ENCODE measurements around the gene CKS2. TPM values are rescaled to one million over a fixed set of nuclear protein-coding genes. Genes with fewer than 3 reads are reported as not detected.
"Not testable (repeated sequence)": the region's sequence is repeated elsewhere in the genome, so short reads cannot be mapped to it uniquely, and the experiment has no call there.

CKS2 gene
- total and polyA plus RNA-seq, 10 donors: 9.2 to 142 (median 20.3) TPM

DNA sequence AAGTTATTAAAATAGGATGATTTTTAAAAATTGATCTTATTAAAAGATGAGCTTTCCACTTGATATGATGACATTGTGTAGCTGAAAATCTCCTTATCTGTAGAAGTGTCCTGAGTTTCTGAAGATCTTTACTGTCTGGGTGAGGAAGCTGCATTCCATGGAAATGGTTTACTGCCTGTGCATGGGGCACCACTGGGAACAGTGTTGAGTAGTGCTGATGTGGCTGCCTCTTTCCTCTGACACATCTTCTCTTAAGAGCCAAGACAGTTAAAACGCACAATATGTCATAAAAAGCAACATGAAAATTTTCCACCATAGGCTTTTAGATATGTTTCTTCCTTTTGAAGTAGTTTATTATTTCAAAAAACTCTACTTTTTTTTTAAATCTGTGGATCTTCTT, 32.0 kb downstream of the CKS2 start:
- no peaks in the 10 kb centered on the region for H3K9me3 ChIP-seq
- TF ChIP-seq, protein P1, sequence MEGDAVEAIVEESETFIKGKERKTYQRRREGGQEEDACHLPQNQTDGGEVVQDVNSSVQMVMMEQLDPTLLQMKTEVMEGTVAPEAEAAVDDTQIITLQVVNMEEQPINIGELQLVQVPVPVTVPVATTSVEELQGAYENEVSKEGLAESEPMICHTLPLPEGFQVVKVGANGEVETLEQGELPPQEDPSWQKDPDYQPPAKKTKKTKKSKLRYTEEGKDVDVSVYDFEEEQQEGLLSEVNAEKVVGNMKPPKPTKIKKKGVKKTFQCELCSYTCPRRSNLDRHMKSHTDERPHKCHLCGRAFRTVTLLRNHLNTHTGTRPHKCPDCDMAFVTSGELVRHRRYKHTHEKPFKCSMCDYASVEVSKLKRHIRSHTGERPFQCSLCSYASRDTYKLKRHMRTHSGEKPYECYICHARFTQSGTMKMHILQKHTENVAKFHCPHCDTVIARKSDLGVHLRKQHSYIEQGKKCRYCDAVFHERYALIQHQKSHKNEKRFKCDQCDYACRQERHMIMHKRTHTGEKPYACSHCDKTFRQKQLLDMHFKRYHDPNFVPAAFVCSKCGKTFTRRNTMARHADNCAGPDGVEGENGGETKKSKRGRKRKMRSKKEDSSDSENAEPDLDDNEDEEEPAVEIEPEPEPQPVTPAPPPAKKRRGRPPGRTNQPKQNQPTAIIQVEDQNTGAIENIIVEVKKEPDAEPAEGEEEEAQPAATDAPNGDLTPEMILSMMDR (IDR thresholded peaks at IDR 0.05 in 8 of 11, conservative IDR thresholded peaks at IDR 0.05 in 3 of 11): no peak
- TF ChIP-seq POLR2AphosphoS5 (IDR thresholded peaks at IDR 0.05): no peak
- no peak for TF ChIP-seq POLR2A (IDR thresholded peaks at IDR 0.05)
- 96 to 100% (median 98%) methylated on average over 1 of the region's 1 CpG for WGBS, 5 donors
- intact Hi-C loops (cut with DNase I; ENCODE audit: low total_unique reads): no loop called here
- H3K4me1 ChIP-seq: no peaks in the 10 kb centered on the region
- H3K27ac ChIP-seq: no peak overlapping the region
- DNase-seq: no peak
- H3K4me3 ChIP-seq: no peak overlapping the region
- H3K36me3 ChIP-seq: peaks cover 2 to 100% (median 97%) of the 10 kb centered on the region in 6 donors
- no peaks in the 10 kb centered on the region for H3K27me3 ChIP-seq (replicated peaks in 1 of 7)

DNA sequence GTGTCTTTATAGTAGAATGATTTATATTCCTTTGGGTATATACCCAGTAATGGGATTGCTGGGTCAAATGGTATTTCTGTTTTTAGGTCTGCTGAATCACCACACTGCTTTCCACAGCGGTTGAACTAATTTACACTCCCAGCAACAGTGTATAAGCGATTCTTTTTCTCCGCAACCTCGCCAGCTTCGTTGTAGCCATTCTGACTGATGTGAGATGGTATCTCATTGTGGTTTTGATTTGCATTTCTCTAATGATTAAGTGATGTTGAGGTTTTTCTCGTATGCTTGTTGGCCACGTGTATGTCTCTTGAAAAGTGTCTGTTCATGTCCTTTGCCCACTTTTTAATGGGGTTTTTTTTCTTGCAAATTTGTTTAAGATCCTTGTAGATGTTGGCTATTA, 32.8 kb downstream of the CKS2 start:
- H3K9me3 ChIP-seq; DNase-seq; H3K27ac ChIP-seq; H3K27me3 ChIP-seq (replicated peaks in 1 of 7); H3K4me3 ChIP-seq; H3K4me1 ChIP-seq; intact Hi-C loops (cut with DNase I; ENCODE audit: low total_unique reads): not testable (repeated sequence)
- H3K36me3 ChIP-seq: peaks cover 2 to 100% (median 97%) of the 10 kb centered on the region in 6 donors
- 83 to 94% (median 86%) methylated on average over 7 of the region's 7 CpGs for WGBS, 5 donors

DNA sequence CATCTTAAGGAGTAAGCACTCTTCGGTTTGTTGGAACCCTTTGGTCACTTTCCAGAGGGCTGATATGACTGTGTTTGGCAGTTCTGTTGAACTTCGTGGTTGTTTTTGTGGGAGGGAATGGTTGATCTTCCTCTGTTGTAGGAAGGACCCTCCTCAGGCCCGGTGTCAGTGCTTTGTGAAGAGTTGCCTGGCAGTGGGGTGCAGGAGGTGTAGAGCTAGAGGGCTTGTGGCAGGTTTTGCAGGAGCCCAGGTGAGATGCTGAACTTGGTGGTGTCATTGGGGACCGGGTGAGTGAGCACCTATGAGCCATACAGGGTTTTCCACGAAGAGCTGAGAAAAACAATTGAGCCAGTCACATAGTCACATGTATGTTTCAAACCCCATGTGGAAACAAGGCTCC, 34.5 kb downstream of the CKS2 start:
- intact Hi-C loops (cut with DNase I; ENCODE audit: low total_unique reads): no loop called here
- peaks cover 0 to under 1% (median 0%) of the 10 kb centered on the region in 6 donors for H3K4me1 ChIP-seq
- H3K27ac ChIP-seq: no peak overlapping the region
- no peaks in the 10 kb centered on the region for H3K27me3 ChIP-seq (replicated peaks in 1 of 7)
- H3K9me3 ChIP-seq: no peaks in the 10 kb centered on the region
- no peak for TF ChIP-seq POLR2AphosphoS5 (IDR thresholded peaks at IDR 0.05)
- TF ChIP-seq, protein P1 (IDR thresholded peaks at IDR 0.05 in 8 of 11, conservative IDR thresholded peaks at IDR 0.05 in 3 of 11): no peak
- no peak for TF ChIP-seq POLR2A (IDR thresholded peaks at IDR 0.05)
- no peak for DNase-seq
- H3K36me3 ChIP-seq: peaks cover 0 to 100% (median 97%) of the 10 kb centered on the region in 6 donors
- 93 to 98% (median 96%) methylated on average over 5 of the region's 5 CpGs for WGBS, 5 donors
- H3K4me3 ChIP-seq: no peak overlapping the region

DNA sequence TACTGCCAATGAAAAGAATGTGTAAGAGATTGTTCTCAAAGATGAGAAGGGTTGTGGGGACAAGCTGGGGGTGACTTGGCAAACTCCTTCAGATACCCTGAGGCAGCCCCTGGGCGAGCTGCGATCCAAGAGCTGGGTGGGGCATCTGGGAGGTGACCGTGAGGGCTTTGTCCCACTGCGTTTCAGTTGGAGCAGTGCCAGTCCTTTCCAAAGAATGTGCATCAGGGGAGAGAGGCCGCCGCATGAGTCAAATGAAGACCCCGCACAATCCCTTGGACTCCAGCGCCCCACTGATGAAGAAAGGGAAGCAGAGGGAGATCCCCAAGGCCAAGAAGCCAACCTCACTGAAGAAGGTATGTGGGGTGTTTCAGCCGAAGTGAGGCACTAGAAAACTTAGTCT, 35.7 kb downstream of the CKS2 start:
- Histone ChIP-seq H3K4me3 (no peak overlapping the region), H3K27me3 (replicated peaks in 1 of 7) (no peaks in the 10 kb centered on the region), H3K9me3 (no peaks in the 10 kb centered on the region), H3K36me3 (peaks cover 0 to 100% (median 97%) of the 10 kb centered on the region in 6 donors), H3K4me1 (peaks cover under 1 to 13% (median 5%) of the 10 kb centered on the region in 6 donors), H3K27ac (no peak overlapping the region)
- DNase-seq: no peak
- TF ChIP-seq, protein P1 (IDR thresholded peaks at IDR 0.05 in 8 of 11, conservative IDR thresholded peaks at IDR 0.05 in 3 of 11): no peak
- TF ChIP-seq POLR2AphosphoS5 (IDR thresholded peaks at IDR 0.05) (no peak), POLR2A (IDR thresholded peaks at IDR 0.05) (no peak)
- intact Hi-C loops (cut with DNase I; ENCODE audit: low total_unique reads): no loop called here
- 92 to 98% (median 93%) methylated on average over 9 of the region's 9 CpGs for WGBS, 5 donors

DNA sequence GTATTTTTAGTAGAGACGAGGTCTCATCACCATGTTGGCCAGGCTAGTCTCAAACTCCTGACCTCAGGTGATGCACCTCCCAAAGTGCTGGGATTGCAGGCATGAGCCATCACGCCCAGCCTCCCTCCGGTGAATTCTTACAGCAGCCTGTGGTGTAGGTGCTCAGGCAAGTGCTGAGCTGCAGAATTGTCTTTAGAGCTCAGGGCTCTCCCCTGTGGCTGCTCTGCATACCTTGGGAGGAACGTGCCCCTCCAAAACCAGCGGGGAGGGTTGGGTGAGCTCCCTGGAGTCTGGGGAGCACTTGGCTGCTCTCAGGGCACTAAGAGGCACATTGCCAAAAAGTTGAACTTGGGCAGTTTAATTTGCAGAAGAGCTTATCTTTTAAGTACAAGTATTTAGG, 36.7 kb downstream of the CKS2 start:
- Histone ChIP-seq H3K27me3 (replicated peaks in 1 of 7) (no peaks in the 10 kb centered on the region), H3K4me3 (no peak overlapping the region), H3K4me1 (peaks cover 10 to 23% (median 14%) of the 10 kb centered on the region in 6 donors), H3K36me3 (peaks cover 0 to 100% (median 93%) of the 10 kb centered on the region in 6 donors), H3K27ac (no peak overlapping the region), H3K9me3 (no peaks in the 10 kb centered on the region)
- WGBS, 5 donors: 94 to 97% (median 96%) methylated on average over 3 to 5 of the region's 5 CpGs
- intact Hi-C loops (cut with DNase I; ENCODE audit: low total_unique reads): no loop called here
- no peak for DNase-seq
- TF ChIP-seq, protein P1 (IDR thresholded peaks at IDR 0.05 in 8 of 11, conservative IDR thresholded peaks at IDR 0.05 in 3 of 11): no peak
- no peak for TF ChIP-seq POLR2AphosphoS5 (IDR thresholded peaks at IDR 0.05)
- TF ChIP-seq POLR2A (IDR thresholded peaks at IDR 0.05): no peak

All from spleen (tissue), 11 donors.